ENCODE measurements around the gene NSG1.
A peak's percentile ranks its signal among the peaks of the same experiment; 100 is the strongest.

NSG1 gene

GRCh38 chr4:4408576-4409335 is 21.9 kb downstream of the NSG1 start:
- H3K4me3 Mint-ChIP-seq, result no peak overlapping the region
- H3K4me1 Mint-ChIP-seq, result peaks cover 13% of the 10 kb centered on the region

GRCh38 chr4:4409416-4410115 is 22.7 kb downstream of the NSG1 start:
- Mint-ChIP-seq H3K27ac (no peak overlapping the region), H3K36me3 (ENCODE audit: low read depth) (peaks cover 2% of the 10 kb centered on the region), H3K9me3 (no peaks in the 10 kb centered on the region), H3K4me3 (no peak overlapping the region), H3K4me1 (peaks cover 13% of the 10 kb centered on the region), H3K27me3 (ENCODE audit: low read depth) (peaks cover 22% of the 10 kb centered on the region)
- TF ChIP-seq CTCF (IDR thresholded peaks at IDR 0.05; ENCODE audit: unreplicated experiment in 3 of 3), result no peak

More at GRCh38 chr4:4408576-4409335, 21.9 kb downstream of the NSG1 start:
- TF ChIP-seq CTCF (IDR thresholded peaks at IDR 0.05; ENCODE audit: unreplicated experiment in 3 of 3), result no peak
- peaks cover 26% of the 10 kb centered on the region for H3K27me3 Mint-ChIP-seq (ENCODE audit: low read depth)
- H3K27ac Mint-ChIP-seq, result no peak overlapping the region
- H3K36me3 Mint-ChIP-seq (ENCODE audit: low read depth), result no peaks in the 10 kb centered on the region
- no peaks in the 10 kb centered on the region for H3K9me3 Mint-ChIP-seq

- Mint-ChIP-seq H3K9me3 (no peaks in the 10 kb centered on the region), H3K36me3 (ENCODE audit: low read depth) (peaks cover 3% of the 10 kb centered on the region), H3K27me3 (ENCODE audit: low read depth) (peaks cover 20% of the 10 kb centered on the region), H3K4me1 (peaks cover 13% of the 10 kb centered on the region), H3K27ac (no peak overlapping the region), H3K4me3 (no peak overlapping the region)
- TF ChIP-seq CTCF (IDR thresholded peaks at IDR 0.05; ENCODE audit: unreplicated experiment in 3 of 3), result no peak
These were observed 23.4 kb downstream of the NSG1 start for GRCh38 chr4:4410271-4410670.

- TF ChIP-seq CTCF (IDR thresholded peaks at IDR 0.05; ENCODE audit: unreplicated experiment in 3 of 3), result no peak
- Mint-ChIP-seq H3K36me3 (ENCODE audit: low read depth) (peaks cover 14% of the 10 kb centered on the region), H3K4me3 (no peak overlapping the region), H3K27me3 (ENCODE audit: low read depth) (peaks cover 20% of the 10 kb centered on the region), H3K4me1 (peaks cover 13% of the 10 kb centered on the region), H3K9me3 (no peaks in the 10 kb centered on the region), H3K27ac (no peak overlapping the region)
These were observed 25.0 kb downstream of the NSG1 start for GRCh38 chr4:4411906-4412305.

- H3K27me3 Mint-ChIP-seq (ENCODE audit: low read depth), result peaks cover 13% of the 10 kb centered on the region
- H3K4me1 Mint-ChIP-seq, result peaks cover 13% of the 10 kb centered on the region
- no peaks in the 10 kb centered on the region for H3K9me3 Mint-ChIP-seq
- peak overlapping the region; percentile 21 to 35 (median 27) for H3K27ac Mint-ChIP-seq
- peaks cover 15% of the 10 kb centered on the region for H3K36me3 Mint-ChIP-seq (ENCODE audit: low read depth)
- no peak overlapping the region for H3K4me3 Mint-ChIP-seq
- no peak for TF ChIP-seq CTCF (IDR thresholded peaks at IDR 0.05; ENCODE audit: unreplicated experiment in 3 of 3)
These were observed 25.9 kb downstream of the NSG1 start for GRCh38 chr4:4412641-4413372.

Measured in nephron (organoid).